ENCODE data around the gene DYNLT1.
A peak's percentile ranks its signal among the peaks of the same experiment; 100 is the strongest.
"Not testable (repeated sequence)": the region's sequence is repeated elsewhere in the genome, so short reads cannot be mapped to it uniquely, and the experiment has no call there.

Gene DYNLT1

DNA sequence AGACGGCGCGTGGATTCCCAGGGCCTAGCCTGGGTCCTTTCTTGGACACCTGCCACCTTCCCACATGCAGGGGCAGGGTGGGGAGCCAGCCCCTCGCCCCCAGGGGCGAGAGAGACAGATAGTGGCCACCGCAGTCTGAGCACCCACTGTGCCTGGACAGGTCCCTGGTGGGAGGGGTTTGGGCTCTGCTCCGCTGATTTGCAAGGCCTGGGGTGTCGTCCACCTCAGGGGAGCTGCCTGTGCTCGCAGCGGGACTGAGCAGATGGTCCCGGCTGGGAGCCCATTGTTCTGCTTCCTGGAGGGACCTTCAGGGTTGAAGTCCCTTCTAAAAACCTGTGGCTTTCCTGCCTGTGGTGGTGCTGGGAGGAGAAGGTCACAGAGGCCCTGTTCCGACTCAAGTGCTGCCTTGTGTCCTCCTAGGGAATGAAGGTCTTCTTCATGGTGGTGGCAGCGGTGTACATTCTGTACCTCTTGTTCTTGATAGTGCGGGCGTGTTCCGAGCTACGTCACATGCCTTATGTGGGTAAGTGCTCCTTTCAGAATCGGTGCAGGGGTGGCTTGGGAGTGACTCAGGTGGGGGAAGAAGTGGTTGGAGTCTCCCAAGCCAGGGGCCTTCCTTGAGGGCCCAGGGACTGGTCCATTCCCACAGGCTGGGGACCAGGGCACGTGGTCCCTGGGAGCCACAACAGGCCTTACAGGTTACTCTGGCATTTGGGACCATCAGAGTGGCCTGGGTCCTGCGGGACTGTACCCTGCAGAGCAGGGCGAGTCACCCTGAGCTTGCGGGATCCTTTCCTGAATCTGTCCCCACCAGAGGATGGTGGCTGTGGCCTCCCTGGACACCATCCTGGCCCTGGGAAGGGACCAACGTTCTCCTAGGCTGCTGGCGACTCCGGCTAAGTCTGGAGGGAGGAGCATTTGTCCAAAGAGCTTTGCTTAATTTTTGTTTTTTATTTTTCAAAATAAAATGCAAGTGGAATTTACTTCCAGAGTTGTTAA is 19.6 kb downstream of the DYNLT1 start:
- no peak for DNase-seq (ENCODE audit: low read depth, low spot score)

DNA sequence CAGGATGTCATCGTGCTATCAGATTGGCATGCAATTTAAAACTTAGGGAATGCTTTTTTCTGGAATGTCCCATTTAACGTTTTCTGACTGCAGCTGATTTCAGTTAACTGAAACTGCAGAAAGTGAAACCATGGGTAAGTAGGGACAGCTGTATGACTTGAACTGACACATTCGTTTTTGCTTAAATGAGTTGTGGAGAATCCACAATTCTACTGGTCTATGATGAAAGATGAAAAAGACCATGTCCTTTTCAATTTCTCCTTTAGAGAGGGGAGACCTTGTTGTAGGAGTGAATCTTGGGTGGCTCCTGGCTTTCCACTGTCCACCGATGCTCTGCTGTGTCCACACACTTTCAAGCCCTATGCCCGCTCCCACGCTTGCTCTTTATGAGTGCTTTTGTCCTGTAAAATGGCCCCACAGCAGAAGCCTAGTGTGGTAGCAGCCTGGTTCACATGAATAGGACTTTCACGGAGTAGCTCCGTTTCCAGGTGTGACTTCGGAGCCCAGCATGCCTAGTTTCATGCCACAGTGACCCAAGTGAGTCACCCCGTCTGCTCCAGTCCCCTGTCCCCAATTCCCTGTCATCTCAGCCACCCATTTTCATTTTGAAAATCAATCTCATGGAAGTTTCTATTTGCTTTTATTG is 21.9 kb downstream of the DYNLT1 start:
- DNase-seq (ENCODE audit: low read depth, low spot score): no peak

DNA sequence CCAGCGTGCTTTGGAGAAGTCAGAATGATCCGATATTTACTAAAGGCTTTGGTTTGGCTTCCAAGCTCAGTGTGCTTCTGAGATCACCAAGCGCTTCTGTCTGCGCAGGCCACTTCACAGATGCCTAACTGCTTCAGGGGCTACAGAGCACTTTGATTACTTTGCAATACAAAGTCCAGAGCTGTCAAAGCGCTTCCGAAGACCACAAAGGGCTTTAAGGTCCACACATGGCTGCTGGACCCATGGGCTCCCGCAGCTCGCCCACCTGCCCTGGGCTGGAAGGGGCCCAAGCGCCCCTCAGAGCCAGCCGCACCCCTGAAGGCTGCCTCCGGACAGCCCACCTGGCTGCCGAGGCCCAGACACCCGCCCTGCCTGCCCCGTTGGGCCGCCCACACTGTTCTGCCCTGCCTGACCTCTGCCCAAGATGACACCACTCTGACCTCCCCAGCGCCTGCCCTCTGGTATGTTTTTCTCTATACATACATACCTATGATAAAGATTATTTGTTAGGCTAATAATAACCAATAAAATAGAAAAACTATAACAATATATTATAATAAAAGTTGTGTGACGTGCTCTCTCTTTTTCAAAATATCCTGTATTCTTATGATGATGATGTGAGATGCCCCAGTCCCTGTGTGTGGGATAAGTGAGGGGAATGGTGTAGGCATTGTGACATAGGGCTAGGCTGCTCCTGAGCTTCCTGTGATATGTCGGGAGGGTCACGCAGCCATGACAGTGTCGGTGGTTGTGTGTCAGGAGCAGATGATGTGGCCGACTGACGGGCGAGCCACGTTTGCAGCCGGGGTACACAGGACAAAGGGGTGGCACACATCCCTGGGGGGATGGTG is 22.6 kb downstream of the DYNLT1 start:
- no peak for DNase-seq (ENCODE audit: low read depth, low spot score)

DNA sequence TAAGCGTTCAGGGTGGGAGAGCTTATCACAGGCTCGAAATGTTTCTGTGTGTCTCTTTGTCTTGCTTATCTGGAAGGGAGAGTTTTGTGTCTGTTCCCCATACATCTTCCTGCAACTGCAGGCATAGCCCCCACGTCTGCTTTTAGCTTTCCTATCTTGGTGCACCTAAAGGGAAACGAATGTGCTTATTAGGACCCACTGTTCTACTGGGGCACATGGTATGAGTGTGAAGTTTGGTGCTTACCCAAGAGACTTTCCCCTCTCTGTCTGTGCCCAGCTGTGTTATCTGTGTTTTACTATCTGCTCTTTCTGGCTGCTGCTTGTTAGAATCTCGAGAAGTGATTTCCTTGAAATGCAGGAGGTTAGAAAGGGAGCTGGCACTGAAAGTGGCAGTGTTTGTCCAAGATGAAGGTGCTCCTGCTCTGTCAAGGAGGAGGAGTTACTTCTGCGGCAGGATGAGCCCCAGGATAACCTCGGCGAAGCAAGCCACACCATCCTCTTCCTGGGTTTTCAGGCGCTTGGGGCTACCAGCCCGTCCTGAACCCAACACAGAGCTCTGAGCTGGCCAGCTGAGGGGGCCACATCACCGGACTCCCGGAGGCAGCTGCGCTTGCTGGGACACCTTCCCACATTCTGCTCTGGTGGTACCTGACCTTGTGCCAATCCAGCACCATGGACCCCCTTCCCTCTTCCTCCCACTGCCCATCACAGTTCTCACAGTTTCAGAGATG is 23.4 kb downstream of the DYNLT1 start:
- DNase-seq (ENCODE audit: low read depth, low spot score): no peak

DNA sequence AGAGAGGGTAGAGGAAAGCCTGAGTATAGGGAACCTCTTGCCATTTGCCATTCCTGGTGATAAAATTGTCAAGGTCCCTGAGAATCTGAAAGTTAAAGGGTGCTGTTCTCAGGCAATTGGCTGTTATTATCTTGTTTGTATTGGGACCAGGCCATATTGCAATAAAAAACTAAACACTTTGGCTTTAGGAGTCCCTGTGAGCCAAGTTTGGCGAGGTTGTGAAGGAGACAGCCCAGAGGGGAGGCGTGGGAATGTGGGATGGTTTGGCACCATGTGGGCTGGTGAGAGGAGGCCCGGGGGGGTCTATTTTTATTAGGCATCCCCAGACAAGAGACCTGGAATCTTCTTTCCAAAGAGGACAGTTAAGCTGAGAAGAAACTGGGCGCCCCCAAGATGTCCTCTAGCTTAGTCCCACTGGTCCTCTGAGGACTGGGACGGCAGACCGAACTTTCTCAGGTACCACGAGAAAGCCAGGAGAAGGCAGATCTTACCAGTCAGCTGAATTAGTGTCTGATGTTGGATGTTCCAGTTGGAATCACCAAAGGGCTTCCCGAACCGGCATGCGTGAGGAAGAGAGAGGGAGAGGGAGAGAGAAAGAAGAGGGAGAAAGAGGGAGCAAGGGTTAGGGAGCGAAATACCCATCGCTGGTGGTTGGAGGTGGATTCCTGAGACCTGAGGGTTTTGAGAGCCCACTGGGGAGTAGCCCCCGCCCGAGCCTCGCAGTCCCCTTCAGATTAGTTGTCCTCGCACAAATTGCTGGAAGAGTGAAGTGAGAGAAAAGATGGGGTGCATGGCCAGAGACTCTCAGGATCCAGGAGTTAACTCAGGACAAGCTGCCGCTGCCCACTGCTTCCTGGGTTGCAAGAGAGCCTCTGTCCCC is 24.4 kb downstream of the DYNLT1 start:
- peak; percentile 10 for DNase-seq (ENCODE audit: low read depth, low spot score)

DNA sequence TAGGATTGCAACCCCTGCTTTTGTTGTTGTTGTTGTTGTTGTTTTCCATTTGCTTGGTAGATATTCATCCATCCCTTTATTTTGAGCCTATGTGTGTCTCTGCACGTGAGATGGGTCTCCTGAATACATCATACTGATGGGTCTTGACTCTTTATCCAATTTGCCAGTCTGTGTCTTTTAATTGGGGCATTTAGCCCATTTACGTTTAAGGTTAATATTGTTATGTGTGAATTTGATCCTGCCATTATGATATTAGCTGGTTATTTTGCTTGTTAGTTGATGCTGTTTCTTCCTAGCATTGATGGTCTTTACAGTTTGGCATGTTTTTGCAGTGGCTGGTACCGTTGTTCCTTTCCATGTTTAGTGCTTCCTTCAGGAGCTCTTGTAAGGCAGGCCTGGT is 26.3 kb downstream of the DYNLT1 start:
- not testable (repeated sequence) for DNase-seq (ENCODE audit: low read depth, low spot score)

DNA sequence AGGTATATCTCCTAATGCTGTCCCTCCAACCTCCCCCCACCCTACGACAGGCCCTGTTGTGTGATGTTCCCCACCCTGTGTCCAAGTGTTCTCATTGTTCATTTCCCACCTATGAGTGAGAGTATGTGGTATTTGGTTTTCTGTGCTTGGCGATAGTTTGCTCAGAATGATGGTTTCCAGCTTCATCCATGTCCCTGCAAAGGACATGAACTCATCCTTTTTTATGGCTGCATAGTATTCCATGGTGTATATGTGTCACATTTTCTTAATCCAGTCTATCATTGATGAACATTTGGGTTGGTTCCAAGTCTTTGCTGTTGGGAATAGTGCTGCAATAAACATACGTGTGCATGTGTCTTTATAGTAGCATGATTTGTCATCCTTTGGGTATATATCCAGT is 29.9 kb downstream of the DYNLT1 start:
- DNase-seq (ENCODE audit: low read depth, low spot score): not testable (repeated sequence)

DNA sequence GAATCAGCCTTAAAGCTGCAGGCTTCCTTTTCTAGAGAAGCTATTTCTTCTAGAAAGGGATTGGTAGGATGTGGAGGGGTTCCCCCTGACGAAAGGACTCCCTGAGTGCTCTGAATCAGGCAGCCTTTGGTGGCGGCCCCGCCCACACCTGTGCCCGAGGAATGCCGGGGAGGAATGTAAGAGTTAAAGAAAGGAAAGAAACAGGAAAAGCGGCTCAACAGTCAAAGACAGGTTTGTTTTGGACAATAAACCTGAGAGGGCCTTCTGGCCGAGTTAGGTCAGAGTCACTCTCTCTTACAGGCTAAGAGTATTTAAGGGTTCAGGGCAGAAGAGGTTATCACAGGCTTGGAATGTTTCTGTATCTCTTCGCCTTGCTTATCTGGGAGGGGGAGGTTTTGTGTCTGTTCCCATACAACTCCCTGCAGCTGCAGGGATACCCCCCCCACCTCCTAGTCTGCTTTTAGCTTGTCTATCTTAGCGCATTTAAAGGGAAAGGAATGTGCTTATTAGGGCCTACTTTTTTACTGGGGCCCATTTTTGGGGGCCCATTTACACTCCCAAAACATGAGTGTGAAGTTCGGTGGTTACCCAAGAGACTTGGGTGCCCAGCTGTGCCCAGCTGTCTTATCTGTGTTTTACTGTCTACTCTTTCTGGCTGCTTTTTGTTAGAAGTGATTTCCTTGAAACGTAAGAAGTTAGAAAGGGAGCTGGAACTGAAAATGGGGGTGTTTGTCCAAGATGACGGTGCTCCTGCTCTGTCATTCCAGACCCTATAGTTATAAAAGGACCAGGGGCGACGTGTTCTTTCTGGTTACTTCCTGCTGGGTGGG is 32.8 kb downstream of the DYNLT1 start:
- DNase-seq (ENCODE audit: low read depth, low spot score): no peak

DNA sequence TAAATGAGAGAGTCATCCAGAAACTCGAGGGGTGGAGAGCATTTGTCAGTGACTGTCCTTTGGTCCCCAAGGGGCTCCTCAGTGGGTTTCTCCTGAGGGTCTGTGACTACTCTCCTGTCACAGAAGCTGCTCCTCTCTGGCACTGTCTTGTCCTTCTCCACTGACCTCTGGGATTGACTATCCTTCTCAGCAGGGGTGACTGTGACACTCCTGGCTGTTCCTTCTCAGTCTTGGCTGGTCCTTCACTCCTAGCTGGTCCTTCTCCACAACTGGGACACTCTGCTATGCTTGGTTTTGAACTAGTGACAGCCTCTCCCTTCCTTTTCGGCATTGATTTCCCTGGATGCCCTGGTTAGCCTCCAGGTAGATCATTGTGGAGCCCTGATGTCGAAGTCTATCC is 33.5 kb downstream of the DYNLT1 start:
- no peak for DNase-seq (ENCODE audit: low read depth, low spot score)

DNA sequence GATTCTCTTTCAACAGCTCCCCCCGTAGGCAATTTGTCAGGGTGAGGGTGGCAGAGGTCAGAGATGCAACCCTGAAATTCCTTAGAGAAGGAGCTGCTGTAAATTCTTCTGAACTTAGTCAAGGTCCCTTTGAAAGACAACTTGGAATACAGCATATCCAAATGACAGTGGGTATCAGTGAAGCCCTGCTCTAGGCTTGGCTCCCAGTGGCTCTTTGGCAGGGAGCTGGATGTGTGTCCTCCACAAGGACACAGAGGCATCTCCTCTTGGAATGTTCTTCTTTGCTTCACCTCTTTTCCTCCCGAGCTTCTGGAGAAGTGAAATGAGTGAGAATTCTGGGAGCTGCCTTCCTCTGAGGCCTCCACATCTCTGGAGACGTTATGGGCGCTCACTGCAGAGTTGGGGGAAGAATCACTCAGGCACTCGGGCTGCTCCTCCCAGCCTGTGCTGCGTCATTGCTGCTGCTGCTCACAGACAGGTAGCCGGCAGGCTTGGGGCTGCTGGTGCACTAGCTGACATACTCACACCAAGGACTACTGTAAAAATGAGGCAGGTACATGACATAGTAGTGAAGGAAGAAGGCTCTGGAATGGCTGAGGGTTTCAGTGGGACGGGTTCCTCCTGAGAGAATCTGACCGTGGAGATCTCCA is 34.1 kb downstream of the DYNLT1 start:
- no peak for DNase-seq (ENCODE audit: low read depth, low spot score)

DNA sequence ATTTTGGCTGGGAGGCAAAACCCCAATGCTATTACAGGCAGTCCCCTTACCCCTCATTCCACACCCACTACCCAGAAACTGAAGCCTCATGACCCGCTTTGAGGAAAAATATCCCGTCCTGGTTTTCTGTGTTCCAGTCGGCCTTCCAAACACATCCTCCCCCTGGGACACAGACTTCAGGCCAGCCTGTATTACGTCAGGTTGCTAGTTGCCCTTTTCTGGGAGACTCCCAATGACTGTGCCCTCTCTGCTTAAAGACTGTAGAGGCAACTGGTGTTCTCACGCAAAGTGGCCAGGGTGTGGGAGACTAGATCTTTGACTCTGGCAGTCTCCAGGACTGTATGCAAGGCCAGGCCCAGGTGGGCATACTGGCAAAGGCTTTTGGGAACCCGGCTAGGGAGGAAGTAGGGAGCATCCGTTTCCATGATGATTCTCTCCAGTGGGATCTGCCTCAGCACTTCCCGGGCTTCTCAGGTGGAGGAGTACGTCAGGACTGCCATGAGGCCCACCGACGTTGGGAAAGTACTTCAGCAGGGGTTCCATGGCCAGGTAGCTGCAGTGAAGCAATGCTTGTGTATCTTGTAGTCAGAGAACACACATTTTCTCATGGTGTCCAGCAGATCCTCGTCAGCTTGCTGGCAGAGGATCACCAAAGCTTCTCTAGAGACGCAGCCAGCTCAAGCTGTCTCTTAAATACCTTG is 34.9 kb downstream of the DYNLT1 start:
- no peak for DNase-seq (ENCODE audit: low read depth, low spot score)

DNA sequence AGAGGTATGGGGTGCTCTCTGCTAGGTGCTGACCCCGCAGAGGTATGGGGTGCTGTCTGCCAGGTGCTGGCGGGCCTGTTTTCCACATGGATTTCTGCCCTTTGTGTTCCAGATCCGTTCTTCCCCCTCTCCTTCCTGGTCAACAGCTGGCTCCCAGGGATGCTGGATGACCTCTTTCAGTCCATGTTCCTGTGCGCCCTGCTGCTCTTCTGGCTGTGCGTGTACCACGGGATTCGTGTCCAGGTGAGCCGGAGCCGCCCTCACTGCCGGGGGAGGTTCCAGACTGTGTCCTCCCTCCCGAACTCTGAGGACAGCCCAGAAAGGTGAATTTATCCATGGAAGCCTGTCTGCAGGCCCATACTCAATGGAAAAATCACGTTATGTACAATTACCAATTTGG is 36.3 kb downstream of the DYNLT1 start:
- no peak for DNase-seq (ENCODE audit: low read depth, low spot score)

DNA sequence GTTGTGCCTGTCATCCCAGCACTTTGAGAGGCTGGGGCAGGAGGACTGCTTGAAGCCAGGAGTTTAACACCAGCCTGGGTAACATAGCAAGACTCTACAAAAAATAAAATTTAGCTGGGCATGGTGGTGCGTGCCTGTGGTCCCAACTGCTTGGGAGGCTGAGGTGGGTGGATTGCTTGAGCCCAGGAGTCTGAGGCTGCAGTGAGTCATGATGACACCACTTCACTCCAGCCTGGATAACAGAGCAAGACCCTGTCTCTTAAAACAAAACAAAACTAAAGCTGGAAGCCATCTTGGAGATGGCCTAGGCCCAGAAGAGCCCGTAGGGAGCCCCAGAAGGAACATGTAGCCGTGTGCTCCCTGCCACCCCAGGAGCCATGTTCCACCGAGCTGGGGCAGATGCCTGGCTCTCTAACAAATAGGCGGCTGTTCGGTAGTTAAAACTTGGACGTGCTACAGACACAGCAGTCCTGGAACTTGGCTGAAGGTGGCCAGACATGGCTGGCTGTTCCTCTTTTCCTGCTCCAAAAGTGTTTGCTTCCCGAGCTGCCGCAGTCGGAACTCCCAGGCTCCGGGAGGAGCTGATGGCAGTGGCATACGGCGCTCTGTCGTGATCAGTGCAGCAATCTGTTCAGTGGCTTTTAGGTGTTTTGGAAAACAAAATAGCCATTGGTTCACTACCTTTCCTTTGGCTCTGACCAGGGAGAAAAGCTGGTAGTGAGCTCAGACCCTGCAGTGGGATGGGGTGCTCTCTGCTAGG is 37.0 kb downstream of the DYNLT1 start:
- no peak for DNase-seq (ENCODE audit: low read depth, low spot score)

DNA sequence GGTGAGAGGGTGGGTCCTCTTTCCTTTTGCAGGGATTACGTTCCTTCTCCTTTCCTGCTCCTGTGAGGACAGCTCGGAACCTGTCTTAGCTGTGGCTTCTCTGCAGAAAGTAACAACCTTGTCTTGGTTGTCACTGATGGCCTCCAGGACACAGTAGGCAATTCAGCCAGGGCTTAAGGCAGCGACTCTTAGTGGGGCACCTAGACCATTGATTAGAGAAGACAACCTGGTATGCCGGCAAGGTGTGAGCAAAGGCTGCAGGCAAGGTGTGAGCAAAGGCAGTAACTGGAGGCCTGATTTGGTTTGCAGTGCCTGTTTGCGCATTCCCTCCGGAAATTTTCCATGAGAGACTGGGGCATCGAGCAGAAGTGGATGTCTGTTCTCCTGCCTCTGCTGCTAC is 37.6 kb downstream of the DYNLT1 start:
- DNase-seq (ENCODE audit: low read depth, low spot score): no peak

DNA sequence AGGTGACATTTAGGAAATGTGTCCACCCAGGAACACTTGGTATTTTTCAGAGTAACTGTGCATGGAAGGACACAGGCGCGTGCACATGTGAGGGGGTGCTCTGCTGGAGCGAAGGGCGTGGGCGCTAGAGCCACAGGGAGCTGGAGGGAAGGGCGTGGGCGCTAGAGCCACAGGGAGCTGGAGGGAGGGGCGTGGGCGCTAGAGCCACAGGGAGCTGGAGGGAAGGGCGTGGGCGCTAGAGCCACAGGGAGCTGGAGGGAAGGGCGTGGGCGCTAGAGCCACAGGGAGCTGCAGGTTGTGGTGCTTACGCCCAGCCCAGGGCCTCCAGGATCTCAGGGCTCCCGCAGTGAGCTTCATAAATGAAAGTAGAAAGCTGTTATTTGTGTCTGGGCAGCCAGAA is 38.5 kb downstream of the DYNLT1 start:
- DNase-seq (ENCODE audit: low read depth, low spot score): not testable (repeated sequence)

DNA sequence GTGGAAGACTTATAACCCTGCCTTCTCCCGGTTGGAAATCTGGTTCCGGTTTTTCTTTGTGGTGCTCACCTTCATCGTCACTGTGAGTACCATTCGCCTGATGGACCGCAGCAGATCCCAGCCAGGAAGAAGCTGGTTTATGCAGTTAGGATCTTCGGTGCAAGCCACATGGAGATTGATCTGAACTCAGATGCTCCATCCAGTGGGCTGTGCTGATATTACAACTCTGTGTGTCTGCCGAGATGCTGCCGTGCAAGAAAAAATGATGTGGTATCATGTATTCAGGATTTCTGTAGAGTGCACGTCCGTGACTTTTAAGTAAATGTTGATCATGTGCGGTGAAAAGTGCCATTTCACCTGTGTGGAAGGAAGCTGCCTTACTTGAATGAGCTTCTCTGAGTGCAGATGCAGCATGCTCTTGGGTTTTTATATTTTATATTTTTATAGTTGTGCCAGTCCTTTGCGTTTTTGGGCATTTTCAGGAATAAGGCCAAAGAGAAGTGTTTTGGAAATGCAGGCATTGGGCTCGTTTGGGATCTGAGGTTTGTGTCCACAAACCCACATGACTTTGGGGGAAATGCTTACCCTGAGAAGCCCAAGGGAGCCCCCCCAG is 39.2 kb downstream of the DYNLT1 start:
- DNase-seq (ENCODE audit: low read depth, low spot score): peak; percentile 87

DNA sequence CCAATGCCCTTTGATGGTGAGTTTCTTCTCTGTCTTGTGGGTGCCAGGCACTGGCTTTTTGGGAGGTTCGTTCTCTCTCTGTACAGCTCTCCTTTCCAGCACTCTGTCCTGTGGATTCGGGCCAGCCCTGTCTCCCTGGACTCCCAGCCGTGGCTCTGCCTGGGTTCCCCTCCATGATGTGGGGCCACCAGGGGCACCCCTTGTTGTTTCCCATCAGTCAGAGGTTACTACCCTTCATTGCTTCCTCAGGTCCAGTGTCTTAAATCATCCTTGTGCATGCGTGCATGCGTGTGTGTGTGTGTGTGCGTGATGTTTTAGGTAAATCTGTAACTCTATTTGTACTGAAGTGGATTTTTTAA is 40.5 kb downstream of the DYNLT1 start:
- no peak for DNase-seq (ENCODE audit: low read depth, low spot score)

All from astrocyte of the hippocampus (primary cell).